AG20443 (cell line): ENCODE results near the gene APBA2.

Experiments
- DNase-seq: peaks from one replicate; pipeline ENCODE4 v3.0.0; 2012; ENCODE audit warnings: low spot score, mixed read lengths

Gene APBA2

GRCh38 chr15:29058903-29059539 lies 173.2 kb downstream of the APBA2 start:
- no peak for DNase-seq

- no peak for DNase-seq
Measured at GRCh38 chr15:29059871-29060640, 174.3 kb downstream of the APBA2 start.

DNA sequence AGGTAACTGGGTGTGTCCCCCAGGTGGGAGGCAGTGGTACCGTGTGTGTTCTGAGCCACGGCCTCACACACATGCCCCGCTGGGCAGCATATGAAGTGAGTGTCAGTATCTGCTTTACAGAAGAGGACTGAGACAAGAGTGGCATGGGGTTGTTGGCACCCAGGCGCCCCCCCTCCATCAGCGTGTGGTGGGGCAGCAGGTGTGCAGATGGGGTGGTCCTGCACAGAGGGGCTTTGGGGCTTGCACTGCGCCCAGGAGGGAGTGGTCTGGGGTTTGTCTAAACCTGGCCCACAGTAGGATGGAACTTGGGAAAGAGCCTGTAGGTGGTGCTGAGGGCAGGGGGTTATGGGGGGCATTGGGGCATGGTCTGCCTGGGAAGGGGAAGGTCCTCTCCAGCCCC lies 176.0 kb downstream of the APBA2 start:
- DNase-seq: no peak

GRCh38 chr15:29062179-29062591 lies 176.4 kb downstream of the APBA2 start:
- no peak for DNase-seq

GRCh38 chr15:29062626-29063025 lies 176.9 kb downstream of the APBA2 start:
- DNase-seq: no peak

DNA sequence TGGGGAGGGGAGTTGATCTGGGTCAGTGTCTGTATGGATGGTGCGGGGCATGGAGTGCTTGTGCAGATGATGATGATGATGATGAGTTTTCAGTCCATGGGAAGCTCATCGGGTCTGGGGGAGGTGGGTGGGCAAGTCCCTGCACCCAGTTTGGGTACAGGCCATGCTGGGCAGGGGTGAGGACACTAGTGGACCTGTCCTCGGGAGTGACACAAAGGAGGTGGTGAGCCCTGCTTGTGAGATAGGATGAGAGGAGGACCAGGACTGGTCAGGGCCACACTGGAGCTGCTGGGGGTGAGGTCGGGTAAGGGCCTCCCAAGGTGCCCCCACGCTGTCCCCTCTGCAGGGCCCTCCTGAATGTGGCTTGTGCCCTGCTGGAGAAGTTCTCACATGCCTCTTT lies 177.9 kb downstream of the APBA2 start:
- DNase-seq: no peak

GRCh38 chr15:29064290-29064689 lies 178.5 kb downstream of the APBA2 start:
- DNase-seq: no peak

- no peak for DNase-seq
Measured at GRCh38 chr15:29064731-29065130, 179.0 kb downstream of the APBA2 start.

DNA sequence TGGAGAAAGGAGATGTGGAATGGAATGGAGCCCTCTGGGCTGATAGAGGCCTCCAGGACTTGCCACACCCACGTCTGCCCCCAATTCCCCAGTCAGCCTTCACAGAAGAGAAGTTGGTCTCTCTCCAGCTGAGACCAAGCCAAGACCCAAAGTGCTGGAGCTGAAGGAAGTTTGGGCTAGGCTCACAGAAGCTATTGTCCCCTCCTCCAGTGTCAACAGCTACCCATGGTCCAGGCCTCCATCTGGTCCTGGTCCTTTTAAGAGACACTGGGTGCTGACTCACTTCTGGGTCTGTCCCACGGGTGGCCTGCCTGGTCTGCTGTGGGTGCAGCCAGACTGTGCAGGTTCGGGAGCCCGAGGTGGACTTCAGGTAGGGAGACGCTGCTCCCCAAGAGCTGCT lies 179.8 kb downstream of the APBA2 start:
- DNase-seq: no peak

DNA sequence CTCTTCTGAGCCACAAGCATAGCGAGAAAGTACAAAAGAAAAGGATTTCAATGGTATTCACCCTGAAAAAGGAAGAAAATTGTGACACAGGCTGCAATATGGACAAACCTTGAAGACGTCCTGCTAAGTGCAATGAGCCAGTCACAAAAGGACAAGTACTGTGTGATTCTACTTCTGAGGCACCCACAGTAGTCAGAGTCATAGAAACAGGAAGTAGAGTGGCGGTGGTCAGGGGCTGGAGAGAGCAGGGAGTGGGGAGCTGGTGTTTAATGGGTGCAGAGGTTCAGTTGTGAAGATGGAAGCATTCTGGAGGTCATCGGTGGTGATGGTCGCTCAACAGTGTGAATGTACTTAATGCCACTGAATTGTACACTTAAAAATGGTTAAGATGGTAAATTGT lies 180.5 kb downstream of the APBA2 start:
- DNase-seq: no peak

- DNase-seq: no peak
Measured at GRCh38 chr15:29066838-29067237, 181.1 kb downstream of the APBA2 start.

DNA sequence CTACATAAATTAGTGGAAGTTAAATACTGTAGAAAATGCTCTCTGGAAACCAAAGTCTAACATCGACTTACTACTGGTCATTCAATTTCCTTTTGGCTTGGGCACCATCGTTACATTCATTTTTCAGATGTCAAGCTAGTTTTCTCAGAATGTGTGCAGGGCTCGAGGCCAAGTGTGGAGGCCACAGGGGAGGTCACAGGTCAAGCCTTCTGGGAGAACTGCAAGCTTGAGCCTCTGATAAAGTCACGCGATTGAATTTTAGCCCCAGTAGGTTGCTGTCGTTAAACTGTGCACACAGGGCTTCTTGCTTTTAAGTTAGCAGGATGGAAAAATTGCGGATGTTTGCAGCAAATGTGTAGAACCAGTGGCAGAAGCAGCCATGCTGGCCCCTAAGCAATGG lies 182.2 kb downstream of the APBA2 start:
- DNase-seq: no peak

DNA sequence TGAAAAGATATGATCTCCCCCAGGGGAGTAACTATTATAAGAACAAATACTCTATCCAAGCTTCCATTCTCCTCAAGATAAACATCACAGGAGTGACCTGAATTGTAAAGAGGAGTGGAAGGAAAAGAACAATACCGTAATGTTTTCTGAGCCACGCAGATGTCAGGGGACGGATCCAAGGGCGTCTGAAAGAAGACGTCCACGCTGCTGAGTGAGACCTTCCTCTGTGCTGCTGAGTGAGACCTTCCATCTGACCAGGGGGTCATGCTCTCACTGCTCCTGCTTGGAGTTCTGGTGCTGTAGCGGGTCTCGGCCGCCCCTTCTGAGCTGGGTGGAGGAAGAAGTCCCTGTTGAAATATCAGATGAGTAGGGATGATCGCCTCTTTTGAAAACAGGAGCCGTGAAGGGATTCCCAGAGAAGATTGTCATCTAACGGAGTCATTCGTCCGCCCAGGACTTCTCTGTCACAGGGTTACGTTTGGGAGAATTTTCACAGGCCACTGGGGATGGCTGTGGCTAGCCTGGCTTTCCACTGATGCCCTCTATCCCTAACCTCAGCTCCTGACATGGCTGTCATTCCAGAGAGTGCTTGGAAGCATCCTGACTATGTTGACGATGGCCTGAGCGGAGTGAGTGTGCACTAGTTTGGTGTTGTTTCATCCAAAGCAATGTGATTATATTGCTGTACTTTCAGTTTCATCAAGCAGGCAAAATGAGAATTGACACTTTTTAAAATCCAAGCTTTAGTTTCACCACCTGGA lies 184.9 kb downstream of the APBA2 start:
- no peak for DNase-seq

GRCh38 chr15:29071232-29071881 lies 185.6 kb downstream of the APBA2 start:
- DNase-seq: no peak

- DNase-seq: no peak
Measured at GRCh38 chr15:29071882-29072273, 186.1 kb downstream of the APBA2 start.

DNA sequence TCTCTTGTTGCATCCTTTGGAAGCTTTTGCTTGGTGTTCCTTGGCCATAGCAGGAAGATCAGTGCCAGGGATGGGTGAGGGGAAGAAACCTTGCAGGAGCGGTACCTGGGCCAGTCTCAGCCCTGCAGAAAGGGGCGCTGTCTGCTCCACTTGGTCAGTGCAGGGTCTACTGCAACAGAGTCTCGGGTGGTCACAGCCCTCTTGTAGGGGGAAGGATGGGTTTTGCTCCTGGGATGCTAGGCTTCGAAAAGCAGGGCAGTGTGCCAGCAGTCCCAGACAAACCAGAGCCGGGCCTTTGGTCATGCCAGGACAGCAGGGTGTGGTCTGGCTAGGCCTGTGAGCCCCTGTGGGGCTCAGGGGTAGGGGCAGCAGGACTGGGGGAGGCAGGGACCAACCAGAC lies 186.7 kb downstream of the APBA2 start:
- no peak for DNase-seq

DNA sequence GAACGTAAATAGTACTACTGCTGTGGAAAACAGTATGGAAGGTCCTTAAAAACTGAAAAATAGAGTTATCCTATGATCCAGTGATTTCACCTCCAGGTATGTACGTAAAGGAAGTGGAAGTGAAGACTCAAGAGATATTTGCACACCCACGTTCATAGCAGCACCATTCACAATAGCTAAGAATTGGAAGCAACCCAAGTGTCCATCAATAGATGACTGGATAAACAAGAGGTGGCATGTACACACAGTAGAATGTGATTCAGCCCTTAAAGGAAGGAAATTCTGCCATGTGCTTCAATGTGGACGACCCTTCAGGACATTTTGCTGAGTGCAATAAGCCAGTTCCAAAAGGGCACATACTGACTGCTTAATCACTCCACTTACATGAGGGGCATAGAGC lies 188.3 kb downstream of the APBA2 start:
- DNase-seq: no peak

- DNase-seq: no peak
Measured at GRCh38 chr15:29078541-29078940, 192.8 kb downstream of the APBA2 start.

- no peak for DNase-seq
Measured at GRCh38 chr15:29079479-29079878, 193.7 kb downstream of the APBA2 start.

DNA sequence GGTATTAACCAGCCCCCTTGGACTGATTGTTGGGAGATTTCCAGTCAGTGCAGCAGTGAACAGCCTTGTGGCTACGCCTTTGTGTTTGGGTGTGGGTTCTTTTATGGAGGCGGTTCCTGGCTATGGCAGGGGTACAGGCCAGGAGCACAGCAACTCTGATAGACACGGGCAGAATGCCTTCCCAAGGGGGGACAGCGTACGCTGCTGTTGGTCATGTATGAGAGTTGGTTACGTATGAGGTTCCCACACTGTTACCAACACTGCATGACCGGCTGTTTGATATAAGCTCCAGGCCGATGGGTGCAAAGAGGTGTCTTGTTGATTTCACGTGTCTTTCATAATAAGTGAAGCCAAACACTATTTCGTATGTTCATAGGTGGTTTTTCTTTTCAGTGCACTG lies 196.0 kb downstream of the APBA2 start:
- DNase-seq: no peak

DNA sequence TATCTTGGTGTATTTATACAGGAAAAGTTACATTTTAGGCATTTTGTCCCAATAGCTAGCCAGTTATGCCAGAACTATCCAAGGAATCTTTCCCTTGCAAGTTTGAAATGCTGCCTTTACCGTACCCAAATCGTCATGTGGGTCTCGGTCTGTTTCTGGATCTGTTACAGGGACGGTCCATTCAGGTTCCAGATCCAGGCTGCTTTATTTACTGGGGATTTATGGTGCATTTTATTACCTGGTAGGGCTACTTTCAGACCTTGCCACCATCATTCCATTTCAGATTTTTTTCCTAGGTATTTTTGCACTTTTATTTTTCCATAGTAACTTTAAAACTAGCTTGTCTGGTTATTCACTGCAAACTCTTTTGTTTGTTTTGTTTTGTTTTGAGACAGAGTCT lies 197.4 kb downstream of the APBA2 start:
- DNase-seq: no peak

- DNase-seq: no peak
Measured at GRCh38 chr15:29083858-29084257, 198.1 kb downstream of the APBA2 start.

DNA sequence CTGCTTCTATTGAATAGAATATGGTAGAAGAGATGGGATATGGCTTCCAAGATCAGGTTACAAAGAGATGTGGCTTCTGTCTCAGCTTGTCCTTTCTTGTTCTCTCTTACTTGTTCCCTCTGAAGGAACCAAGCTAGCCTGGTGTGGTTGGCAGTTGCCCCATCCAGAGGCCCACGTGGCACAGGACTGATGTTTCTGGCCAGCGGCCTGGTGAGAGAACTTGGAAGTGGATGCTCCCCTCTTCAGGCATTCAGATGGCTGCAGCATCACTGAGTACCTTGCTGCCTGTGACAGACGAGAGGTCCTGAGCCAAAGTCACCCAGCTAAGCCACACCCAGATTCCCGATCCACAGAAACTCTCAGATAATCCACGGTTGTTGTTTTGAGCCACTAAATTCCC lies 200.2 kb downstream of the APBA2 start:
- DNase-seq: no peak
